ENCODE data around the gene RBFOX1. TPM values are rescaled to one million over a fixed set of nuclear protein-coding genes. Genes with fewer than 3 reads are reported as not detected.

Gene RBFOX1
- total RNA-seq, 1 donor from 2014 or later, result 0.69 TPM

GRCh38 chr16:7443142-7443541 lies 110.5 kb downstream of the RBFOX1 start:
- no peak overlapping the region for H3K27ac Mint-ChIP-seq (ENCODE audit: unreplicated experiment)
- DNase-seq (ENCODE audit: low spot score), result no peak
- H3K4me3 Mint-ChIP-seq (ENCODE audit: unreplicated experiment), result no peak overlapping the region
- H3K4me1 Mint-ChIP-seq (ENCODE audit: unreplicated experiment), result no peaks in the 10 kb centered on the region
- no peak for TF ChIP-seq CTCF (IDR thresholded peaks at IDR 0.05; ENCODE audit: unreplicated experiment)
- H3K27me3 Mint-ChIP-seq (ENCODE audit: unreplicated experiment), result no peaks in the 10 kb centered on the region
- no peaks in the 10 kb centered on the region for H3K36me3 Mint-ChIP-seq (ENCODE audit: low read depth, unreplicated experiment)
- H3K9me3 Mint-ChIP-seq (ENCODE audit: unreplicated experiment), result peaks cover 19% of the 10 kb centered on the region

- no peak for DNase-seq (ENCODE audit: low spot score)
- Mint-ChIP-seq H3K36me3 (ENCODE audit: low read depth, unreplicated experiment) (no peaks in the 10 kb centered on the region), H3K4me1 (ENCODE audit: unreplicated experiment) (no peaks in the 10 kb centered on the region), H3K27ac (ENCODE audit: unreplicated experiment) (no peak overlapping the region), H3K4me3 (ENCODE audit: unreplicated experiment) (no peak overlapping the region), H3K27me3 (ENCODE audit: unreplicated experiment) (no peaks in the 10 kb centered on the region), H3K9me3 (ENCODE audit: unreplicated experiment) (peaks cover 21% of the 10 kb centered on the region)
- TF ChIP-seq CTCF (IDR thresholded peaks at IDR 0.05; ENCODE audit: unreplicated experiment), result no peak
These were observed 111.2 kb downstream of the RBFOX1 start for GRCh38 chr16:7443648-7444365.

GRCh38 chr16:7449306-7449705 lies 116.7 kb downstream of the RBFOX1 start:
- no peak for TF ChIP-seq CTCF (IDR thresholded peaks at IDR 0.05; ENCODE audit: unreplicated experiment)
- Mint-ChIP-seq H3K9me3 (ENCODE audit: unreplicated experiment) (peaks cover 39% of the 10 kb centered on the region), H3K27ac (ENCODE audit: unreplicated experiment) (no peak overlapping the region), H3K4me1 (ENCODE audit: unreplicated experiment) (no peaks in the 10 kb centered on the region), H3K4me3 (ENCODE audit: unreplicated experiment) (no peak overlapping the region), H3K36me3 (ENCODE audit: low read depth, unreplicated experiment) (peaks cover 4% of the 10 kb centered on the region), H3K27me3 (ENCODE audit: unreplicated experiment) (peaks cover 3% of the 10 kb centered on the region)
- DNase-seq (ENCODE audit: low spot score), result no peak

- DNase-seq (ENCODE audit: low spot score), result no peak
- TF ChIP-seq CTCF (IDR thresholded peaks at IDR 0.05; ENCODE audit: unreplicated experiment), result no peak
- Mint-ChIP-seq H3K4me3 (ENCODE audit: unreplicated experiment) (no peak overlapping the region), H3K27me3 (ENCODE audit: unreplicated experiment) (peaks cover 3% of the 10 kb centered on the region), H3K36me3 (ENCODE audit: low read depth, unreplicated experiment) (peaks cover 4% of the 10 kb centered on the region), H3K9me3 (ENCODE audit: unreplicated experiment) (peaks cover 36% of the 10 kb centered on the region), H3K27ac (ENCODE audit: unreplicated experiment) (no peak overlapping the region), H3K4me1 (ENCODE audit: unreplicated experiment) (no peaks in the 10 kb centered on the region)
These were observed 117.2 kb downstream of the RBFOX1 start for GRCh38 chr16:7449808-7450207.

- Mint-ChIP-seq H3K36me3 (ENCODE audit: low read depth, unreplicated experiment) (peaks cover 4% of the 10 kb centered on the region), H3K4me3 (ENCODE audit: unreplicated experiment) (no peak overlapping the region), H3K4me1 (ENCODE audit: unreplicated experiment) (no peaks in the 10 kb centered on the region), H3K27me3 (ENCODE audit: unreplicated experiment) (peaks cover 3% of the 10 kb centered on the region), H3K27ac (ENCODE audit: unreplicated experiment) (no peak overlapping the region), H3K9me3 (ENCODE audit: unreplicated experiment) (peaks cover 32% of the 10 kb centered on the region)
- DNase-seq (ENCODE audit: low spot score), result no peak
- no peak for TF ChIP-seq CTCF (IDR thresholded peaks at IDR 0.05; ENCODE audit: unreplicated experiment)
These were observed 117.8 kb downstream of the RBFOX1 start for GRCh38 chr16:7450440-7450839.

Data from endothelial cell (in vitro differentiated cells).